Ovary (tissue), 3 donors: ENCODE results near the gene CHMP4B.

Experiments used
- EP300 ChIP-seq: sonication (generic); formaldehyde crosslinking; IDR thresholded peaks from one replicate; pipeline ENCODE4 v1.6.1; 2017; ENCODE audit warnings: antibody characterized with exemption
- POLR2A ChIP-seq: fragments of 450-650 bp; IDR thresholded peaks from one replicate; pipeline ENCODE4 v1.6.1; 2017; ENCODE audit warnings: antibody characterized with exemption, mild to moderate bottlenecking, moderate library complexity
- TF ChIP-seq, protein P1 (sequence below), 3 donors: fragments of 450-650 bp in 2 of 3; fragments of 200-600 bp in 1 of 3; IDR thresholded peaks; one replicate each; pipeline versions ENCODE4 v1.5.1 to v1.8.0; 2016 to 2022; ENCODE audit warnings: antibody characterized with exemption in 3 of 3, mild to moderate bottlenecking in 1 of 3
- donor health status: DM: no; HTN: no; CAD: no.

DNA sequence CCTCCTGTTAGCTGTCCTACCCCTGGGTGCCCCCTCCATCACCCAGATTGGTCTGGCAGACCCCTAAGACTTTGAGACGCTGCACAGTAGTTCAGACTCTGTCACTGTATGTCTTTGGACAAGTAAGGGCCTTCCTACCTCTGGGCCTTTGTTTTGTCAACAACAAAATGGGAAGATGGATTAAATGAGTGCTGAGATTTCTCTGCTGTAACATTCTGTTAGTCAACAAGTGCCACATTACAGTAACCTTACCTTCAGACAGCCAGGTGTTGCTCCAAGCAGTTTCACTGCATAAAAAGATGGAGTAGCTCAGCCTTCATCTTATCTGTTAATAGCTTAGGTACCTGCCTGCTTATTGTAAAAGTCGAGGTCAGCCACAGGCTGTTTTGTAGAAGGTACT lies 16.0 kb downstream of the CHMP4B start:
- TF ChIP-seq, protein P1, sequence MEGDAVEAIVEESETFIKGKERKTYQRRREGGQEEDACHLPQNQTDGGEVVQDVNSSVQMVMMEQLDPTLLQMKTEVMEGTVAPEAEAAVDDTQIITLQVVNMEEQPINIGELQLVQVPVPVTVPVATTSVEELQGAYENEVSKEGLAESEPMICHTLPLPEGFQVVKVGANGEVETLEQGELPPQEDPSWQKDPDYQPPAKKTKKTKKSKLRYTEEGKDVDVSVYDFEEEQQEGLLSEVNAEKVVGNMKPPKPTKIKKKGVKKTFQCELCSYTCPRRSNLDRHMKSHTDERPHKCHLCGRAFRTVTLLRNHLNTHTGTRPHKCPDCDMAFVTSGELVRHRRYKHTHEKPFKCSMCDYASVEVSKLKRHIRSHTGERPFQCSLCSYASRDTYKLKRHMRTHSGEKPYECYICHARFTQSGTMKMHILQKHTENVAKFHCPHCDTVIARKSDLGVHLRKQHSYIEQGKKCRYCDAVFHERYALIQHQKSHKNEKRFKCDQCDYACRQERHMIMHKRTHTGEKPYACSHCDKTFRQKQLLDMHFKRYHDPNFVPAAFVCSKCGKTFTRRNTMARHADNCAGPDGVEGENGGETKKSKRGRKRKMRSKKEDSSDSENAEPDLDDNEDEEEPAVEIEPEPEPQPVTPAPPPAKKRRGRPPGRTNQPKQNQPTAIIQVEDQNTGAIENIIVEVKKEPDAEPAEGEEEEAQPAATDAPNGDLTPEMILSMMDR (IDR thresholded peaks at IDR 0.05): no peak
- TF ChIP-seq EP300 (no peak), POLR2A (no peak)
